K562 (cell line): ENCODE measurements around the gene KCNT1. TPM values are rescaled to one million over a fixed set of nuclear protein-coding genes. Genes with fewer than 3 reads are reported as not detected.

Experiments used
- ATAC-seq: fragments of 200-7000 bp; cut with Tn5 transposase; 3 replicates; pipeline ENCODE4 v1.9.1; 2020; ENCODE audit warnings: moderate library complexity
- BruUV-seq: library from RNA; stranded (reverse); fragments of 400-500 nt; replicated peaks from 2 replicates; lab custom pipeline; 2021; lab: Mats Ljungman, UMichigan
- CTCF ChIA-PET: fragments of 300-600 bp; formaldehyde crosslinking; extraction: SDS; loops from one replicate; lab custom pipeline; 2021; ENCODE audit warnings: low intra/inter-chr PET ratio; lab: Yijun Ruan, JAX
- POLR2A ChIA-PET: fragments of 300-600, 350-650 bp; sonication (Branson Sonifier 250); formaldehyde crosslinking; extraction: SDS; loops from one replicate; lab custom pipeline; 2021; ENCODE audit warnings: antibody characterized with exemption, inconsistent platforms; lab: Yijun Ruan, JAX
- DNase-seq, 4 experiments: peaks; one replicate each; pipeline versions ENCODE4 v3.0.0 to v3.0.0-alpha.2; 2011 to 2018; ENCODE audit warnings: low spot score in 3 of 4, mixed read lengths in 3 of 4; ENCODE audit errors: extremely low read depth in 1 of 4
- FAIRE-seq: peaks from 2 replicates; lab custom pipeline; 2011; peaks lifted over from hg19 to GRCh38; lab: Jason Lieb, UNC
- H2AFZ ChIP-seq: 2 replicates; pipeline ENCODE4 v1.6.0; 2011; ENCODE audit warnings: low read depth, low read length, control low read depth, inconsistent platforms
- H3K27ac ChIP-seq: fragments of 200-600 bp; 3 replicates; pipeline ENCODE4 v1.8.0; 2011; ENCODE audit warnings: low read depth, mild to moderate bottlenecking, control low read depth, inconsistent platforms, low read length, moderate library complexity, mixed read lengths; ENCODE audit errors: extremely low read depth
- H3K27me3 ChIP-seq, 2 experiments: fragments of 300-600 bp in 1 of 2; 2 replicates in 1 of 2; 3 replicates in 1 of 2; pipeline versions ENCODE4 v1.6.0 to v1.8.0; 2011; ENCODE audit warnings: inconsistent platforms in 2 of 2, low read length in 2 of 2, mild to moderate bottlenecking in 1 of 2, mixed read lengths in 1 of 2, moderate library complexity in 1 of 2; ENCODE audit not compliant: control insufficient read depth in 2 of 2, insufficient read depth in 2 of 2
- H3K36me3 ChIP-seq: fragments of 300-600 bp; 3 replicates; pipeline ENCODE4 v1.8.0; 2011; ENCODE audit warnings: mild to moderate bottlenecking, low read length, inconsistent platforms; ENCODE audit not compliant: control insufficient read depth, insufficient read depth
- H3K4me1 ChIP-seq, 2 experiments: fragments of 200-600 bp in 1 of 2; replicated peaks in 1 of 2; 2 replicates in 1 of 2; 3 replicates in 1 of 2; pipeline versions ENCODE4 v1.5.1 to v1.8.0; 2011; ENCODE audit warnings: inconsistent platforms in 2 of 2, low read length in 2 of 2, mild to moderate bottlenecking in 1 of 2, mixed read lengths in 1 of 2, moderate library complexity in 1 of 2; ENCODE audit not compliant: control insufficient read depth in 2 of 2, insufficient read depth in 2 of 2
- H3K4me2 ChIP-seq: 2 replicates; pipeline ENCODE4 v1.6.1; 2011; ENCODE audit warnings: low read length, control low read depth, inconsistent platforms, mixed read lengths; ENCODE audit not compliant: insufficient read depth
- H3K4me3 ChIP-seq: fragments of 200-600 bp; sonication (generic), shearing (Covaris generic); 2 replicates; pipeline ENCODE4 v1.5.1; 2016; ENCODE audit warnings: control low read depth, inconsistent platforms
- H3K79me2 ChIP-seq: fragments of 200-600 bp; 3 replicates; pipeline ENCODE4 v1.8.0; 2011; ENCODE audit warnings: low read length, inconsistent platforms; ENCODE audit not compliant: control insufficient read depth, insufficient read depth
- H3K9ac ChIP-seq, 2 experiments: 2 replicates each; pipeline versions ENCODE4 v1.6.0 to v1.6.1; 2011; ENCODE audit warnings: low read depth in 2 of 2, low read length in 2 of 2, control low read depth in 1 of 2, inconsistent platforms in 1 of 2, mild to moderate bottlenecking in 1 of 2, mixed read lengths in 1 of 2; ENCODE audit not compliant: insufficient read depth in 1 of 2
- H3K9me1 ChIP-seq: one replicate; pipeline ENCODE4 v1.6.0; 2011; ENCODE audit warnings: inconsistent platforms, mild to moderate bottlenecking, low read length, moderate library complexity; ENCODE audit not compliant: control insufficient read depth, insufficient read depth
- H3K9me3 ChIP-seq: replicated peaks from 2 replicates; pipeline ENCODE4 v1.5.1; 2011; ENCODE audit warnings: low read depth, low read length, inconsistent platforms; ENCODE audit not compliant: control insufficient read depth, insufficient read depth
- H4K20me1 ChIP-seq: replicated peaks from 2 replicates; pipeline ENCODE4 v1.6.1; 2011; ENCODE audit warnings: low read length, inconsistent platforms, mixed read lengths; ENCODE audit not compliant: control insufficient read depth, insufficient read depth
- BCLAF1 ChIP-seq, 2 experiments: fragments of 450-650 bp in 1 of 2; IDR thresholded peaks; 2 replicates each; pipeline ENCODE4 v1.6.1; 2011 to 2017; ENCODE audit warnings: low read depth in 2 of 2, antibody characterized with exemption in 1 of 2, borderline replicate concordance in 1 of 2, low read length in 1 of 2, mild to moderate bottlenecking in 1 of 2, mixed read lengths in 1 of 2; ENCODE audit not compliant: control insufficient read depth in 1 of 2
- CREB3 ChIP-seq: fragments of 450-650 bp; conservative IDR thresholded peaks from 2 replicates; pipeline ENCODE4 v1.6.1; 2016; ENCODE audit warnings: missing genetic modification characterization, low read depth, mild to moderate bottlenecking, missing compliant biosample characterization, moderate library complexity
- GTF2E2 ChIP-seq: fragments of 200-800 bp; sonication (Bioruptor generic); IDR thresholded peaks from 2 replicates; pipeline ENCODE4 v1.6.1; 2016; ENCODE audit warnings: missing genetic modification characterization, missing compliant biosample characterization
- HDGF ChIP-seq: fragments of 450-650 bp; IDR thresholded peaks from 2 replicates; pipeline ENCODE4 v1.6.1; 2016
- ILF3 ChIP-seq: fragments of 450-650 bp; IDR thresholded peaks from 2 replicates; pipeline ENCODE4 v1.6.1; 2018; ENCODE audit warnings: antibody characterized with exemption, mild to moderate bottlenecking, moderate library complexity, borderline replicate concordance
- POLR3G ChIP-seq: IDR thresholded peaks from 2 replicates; pipeline ENCODE4 v1.6.1; 2011; ENCODE audit not compliant: insufficient read length, insufficient replicate concordance; ENCODE audit errors: extremely low read depth
- RB1 ChIP-seq: fragments of 450-650 bp; IDR thresholded peaks from 2 replicates; pipeline ENCODE4 v1.6.1; 2017; ENCODE audit warnings: low read depth, mild to moderate bottlenecking
- RBM25 ChIP-seq: fragments of 200-400 bp; formaldehyde crosslinking; IDR thresholded peaks from 2 replicates; pipeline ENCODE4 v1.6.1; 2018; ENCODE audit warnings: low read length, low read depth, moderate library complexity; ENCODE audit not compliant: severe bottlenecking
- RHOXF2B ChIP-seq: fragments of 250-450 bp; sonication (Bioruptor Pico); conservative IDR thresholded peaks from 2 replicates; pipeline ENCODE4 v1.5.1; 2021
- U2AF1 ChIP-seq: fragments of 200-400 bp; formaldehyde crosslinking; optimal IDR thresholded peaks from 2 replicates; pipeline ENCODE3; 2017; ENCODE audit warnings: mild to moderate bottlenecking, low read depth, low read length, moderate library complexity
- ZFX ChIP-seq: sonication (generic); formaldehyde crosslinking; IDR thresholded peaks from 2 replicates; pipeline ENCODE4 v1.8.0; 2022; ENCODE audit warnings: mild to moderate bottlenecking, missing genetic modification reagents, moderate library complexity
- ZNF12 ChIP-seq: sonication (generic); formaldehyde crosslinking; IDR thresholded peaks from 2 replicates; pipeline ENCODE4 v1.4.0; 2020; ENCODE audit warnings: mild to moderate bottlenecking, missing genetic modification reagents
- ZNF586 ChIP-seq: fragments of 450-650 bp; formaldehyde crosslinking; conservative IDR thresholded peaks from 2 replicates; pipeline ENCODE4 v1.4.0; 2020; ENCODE audit warnings: mild to moderate bottlenecking, moderate library complexity
- WGBS: fragments of 100-300 bp; shearing (Covaris generic); methylation state at CpG from one replicate; pipeline ENCODE4 v1.1.6; 2016; ENCODE audit warnings: low coverage, mixed read lengths; ENCODE audit not compliant: insufficient coverage; ENCODE audit errors: missing lambda C conversion rate; 5-methylcytosine and 5-hydroxymethylcytosine counted together
- in situ Hi-C: fragments of 300-500 bp; cut with MboI; formaldehyde crosslinking; loops from 4 replicates; pipeline ENCODE4 v1.15.0; 2018; ENCODE audit warnings: inconsistent platforms, mixed read lengths
- intact Hi-C: fragments of 100-400 bp; cut with micrococcal nuclease; formaldehyde crosslinking; loops from 2 replicates; pipeline ENCODE4 v1.14.2; 2022
- polyA plus RNA-seq, 8 experiments: library from polyadenylated mRNA; depleted of rRNA in 4 of 8; stranded (reverse) in 5 of 8; unstranded in 3 of 8; fragments of >200 nt; fragmentation: Nextera tagmentation in 2 of 8; fragmentation: Illumina TruSeq in 1 of 8; extraction: Ambion mirVana in 2 of 8; extraction: Trizol in 1 of 8; gene quantifications; 2 replicates each; pipeline versions ENCODE4 v1.2.1 to v1.2.3, GENCODE V29; 2011 to 2014; ENCODE audit warnings: inconsistent platforms in 1 of 8, missing spikeins in 1 of 8
- total RNA-seq, 7 experiments: library from RNA; depleted of rRNA in 6 of 7; stranded (reverse); fragments of >200 nt in 6 of 7; fragmentation: Illumina TruSeq in 2 of 7; extraction: Trizol in 2 of 7; gene quantifications; 2 replicates each; pipeline versions ENCODE4 v1.2.1 to v1.2.3, GENCODE V29; 2011 to 2021; ENCODE audit warnings: low replicate concordance in 1 of 7
- TF ChIP-seq, protein P1 (sequence below): fragments of 450-650 bp; formaldehyde crosslinking; IDR thresholded peaks from 2 replicates; pipeline ENCODE4 v1.4.0; 2020; ENCODE audit warnings: mild to moderate bottlenecking, mixed read lengths
- TF ChIP-seq, protein P2 (sequence below): sonication (generic); formaldehyde crosslinking; IDR thresholded peaks from 2 replicates; pipeline ENCODE4 v1.5.0; 2020; ENCODE audit warnings: missing genetic modification reagents

Gene KCNT1
- total and polyA plus RNA-seq, 9 of the 15 experiments (the other 6 are each of a cell fraction or from before 2014, with no cell fraction given): 0.05 TPM; not detected in 8

DNA sequence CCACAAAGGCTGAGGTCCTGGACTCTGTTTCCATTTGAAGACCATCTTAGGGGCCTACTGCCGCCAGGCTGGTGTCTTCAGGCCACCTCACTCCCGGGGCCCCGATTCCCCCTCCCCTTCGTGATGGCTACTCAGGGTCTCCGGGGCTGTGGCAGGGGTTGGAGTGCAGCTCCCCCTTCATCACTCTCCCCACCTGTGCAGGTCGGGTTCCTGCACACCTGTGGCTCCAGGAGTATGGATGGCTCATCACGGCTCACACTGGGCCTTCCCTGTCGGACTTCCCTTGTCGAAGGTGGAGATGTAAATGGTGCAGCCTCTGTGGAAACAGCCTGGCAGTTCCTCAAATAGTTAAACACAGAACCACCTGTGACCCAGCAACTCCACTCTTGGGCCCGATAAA lies 27.0 kb upstream of the KCNT1 start (continued):
- TF ChIP-seq, protein P1, sequence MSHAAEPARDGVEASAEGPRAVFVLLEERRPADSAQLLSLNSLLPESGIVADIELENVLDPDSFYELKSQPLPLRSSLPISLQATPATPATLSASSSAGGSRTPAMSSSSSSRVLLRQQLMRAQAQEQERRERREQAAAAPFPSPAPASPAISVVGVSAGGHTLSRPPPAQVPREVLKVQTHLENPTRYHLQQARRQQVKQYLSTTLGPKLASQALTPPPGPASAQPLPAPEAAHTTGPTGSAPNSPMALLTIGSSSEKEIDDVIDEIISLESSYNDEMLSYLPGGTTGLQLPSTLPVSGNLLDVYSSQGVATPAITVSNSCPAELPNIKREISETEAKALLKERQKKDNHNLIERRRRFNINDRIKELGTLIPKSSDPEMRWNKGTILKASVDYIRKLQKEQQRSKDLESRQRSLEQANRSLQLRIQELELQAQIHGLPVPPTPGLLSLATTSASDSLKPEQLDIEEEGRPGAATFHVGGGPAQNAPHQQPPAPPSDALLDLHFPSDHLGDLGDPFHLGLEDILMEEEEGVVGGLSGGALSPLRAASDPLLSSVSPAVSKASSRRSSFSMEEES (CRISPR knock-in tag): no peak
- TF ChIP-seq, all 486 proteins: peak for 0

- Histone ChIP-seq H3K4me2 (no peak overlapping the region), H3K27me3 (peaks cover 28 to 60% of the 10 kb centered on the region in 2 experiments), H3K36me3 (no peaks in the 10 kb centered on the region), H3K9me1 (peaks cover 3% of the 10 kb centered on the region), H3K27ac (no peak overlapping the region), H3K9ac (no peak overlapping the region), H3K4me1 (peaks cover 0 to 7% of the 10 kb centered on the region in 2 experiments; a peak in 3 of 5 replicates), H2AFZ (no peak overlapping the region), H3K9me3 (no peaks in the 10 kb centered on the region), H4K20me1 (peaks cover 4% of the 10 kb centered on the region; the same call in 1 of the 2 replicates), H3K4me3 (no peak overlapping the region), H3K79me2 (no peaks in the 10 kb centered on the region)
- intact Hi-C loops: no loop called here
- in situ Hi-C loops: no loop called here
- ATAC-seq: no peak
- no peak for FAIRE-seq
- 2% methylated on average over 9 of the region's 13 CpGs for WGBS
- POLR2A ChIA-PET: interaction anchor here (1.7 kb wide), 1 partner anchor 8 kb away, joined by 4 read pairs; no protein-coding TSS in a partner anchor
- DNase-seq: no peak
- CTCF ChIA-PET: no interaction called here
- BruUV-seq: no TSS peak
- no peak for TF ChIP-seq ZFX (CRISPR knock-in tag)
- TF ChIP-seq, protein P2, sequence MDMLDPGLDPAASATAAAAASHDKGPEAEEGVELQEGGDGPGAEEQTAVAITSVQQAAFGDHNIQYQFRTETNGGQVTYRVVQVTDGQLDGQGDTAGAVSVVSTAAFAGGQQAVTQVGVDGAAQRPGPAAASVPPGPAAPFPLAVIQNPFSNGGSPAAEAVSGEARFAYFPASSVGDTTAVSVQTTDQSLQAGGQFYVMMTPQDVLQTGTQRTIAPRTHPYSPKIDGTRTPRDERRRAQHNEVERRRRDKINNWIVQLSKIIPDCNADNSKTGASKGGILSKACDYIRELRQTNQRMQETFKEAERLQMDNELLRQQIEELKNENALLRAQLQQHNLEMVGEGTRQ (CRISPR knock-in tag): no peak
- no peak for TF ChIP-seq GTF2E2 (tag)
- TF ChIP-seq ZNF586 (CRISPR knock-in tag): no peak
- no peak for TF ChIP-seq U2AF1
- no peak for TF ChIP-seq ILF3
- TF ChIP-seq ZNF12 (CRISPR knock-in tag): no peak
- TF ChIP-seq HDGF: no peak
- no peak for TF ChIP-seq BCLAF1 (IDR thresholded peaks at IDR 0.05; ENCODE audit: borderline replicate concordance in 1 of 2, control insufficient read depth in 1 of 2, low read depth in 2 of 2, low read length in 1 of 2)
- TF ChIP-seq POLR3G: no peak
- no peak for TF ChIP-seq RHOXF2B (CRISPR knock-in tag)
- TF ChIP-seq CREB3: no peak
- no peak for TF ChIP-seq RB1
- TF ChIP-seq RBM25: no peak
Measured at GRCh38 chr9:135676891-135677290, 25.1 kb upstream of the KCNT1 start.
